HG03558 (cell line): ENCODE data around the gene GIT2.
"Not testable (repeated sequence)": the region's sequence is repeated elsewhere in the genome, so short reads cannot be mapped to it uniquely, and the experiment has no call there.

ENCODE experiments used
- ATAC-seq: cut with Tn5 transposase; IDR thresholded peaks from one replicate; pipeline ENCODE4 v1.9.1; 2021; ENCODE audit warnings: moderate number of reproducible peaks; ENCODE audit not compliant: unreplicated experiment; ENCODE audit errors: extremely low read depth

GIT2 gene

GRCh38 chr12:110005319-110005973 lies 9.3 kb upstream of the GIT2 start:
- no peak for ATAC-seq

GRCh38 chr12:110004598-110004997 lies 8.4 kb upstream of the GIT2 start:
- peak; percentile 47 for ATAC-seq

GRCh38 chr12:110002676-110003515 lies 6.7 kb upstream of the GIT2 start:
- ATAC-seq, result no peak

- ATAC-seq, result no peak
These were observed 5.4 kb upstream of the GIT2 start for GRCh38 chr12:110001596-110001995.

- ATAC-seq, result no peak
These were observed 3.9 kb upstream of the GIT2 start for GRCh38 chr12:109999983-110000505.

- no peak for ATAC-seq
These were observed 3.4 kb upstream of the GIT2 start for GRCh38 chr12:109999649-109999971.

GRCh38 chr12:109998904-109999648 lies 2.9 kb upstream of the GIT2 start, which contains the start of gene ANKRD13A:
TSS of gene ANKRD13A (plus strand) at chr12:109999430. CDS start at chr12:109999689, 259 bp downstream.
- no peak for ATAC-seq

- no peak for ATAC-seq
These were observed 2.2 kb upstream of the GIT2 start for GRCh38 chr12:109998241-109998903.

GRCh38 chr12:109997393-109997792 lies 1.2 kb upstream of the GIT2 start:
- no peak for ATAC-seq

- ATAC-seq, result no peak
These were observed 300 bp upstream of the GIT2 start for GRCh38 chr12:109996483-109996853.

GRCh38 chr12:109995361-109995685 lies 845 bp downstream of the GIT2 start:
- no peak for ATAC-seq

GRCh38 chr12:109994401-109995175 lies 1.6 kb downstream of the GIT2 start:
- no peak for ATAC-seq

- no peak for ATAC-seq
These were observed 3.1 kb downstream of the GIT2 start for GRCh38 chr12:109993091-109993490.

- ATAC-seq, result no peak
These were observed 4.6 kb downstream of the GIT2 start for GRCh38 chr12:109991586-109991985.

- no peak for ATAC-seq
These were observed 6.8 kb downstream of the GIT2 start for GRCh38 chr12:109989380-109989779.

GRCh38 chr12:109988903-109989302 lies 7.3 kb downstream of the GIT2 start:
- ATAC-seq, result no peak

- ATAC-seq, result no peak
These were observed 7.9 kb downstream of the GIT2 start for GRCh38 chr12:109988274-109988673.

GRCh38 chr12:109987615-109988014 lies 8.6 kb downstream of the GIT2 start:
- ATAC-seq, result no peak

- ATAC-seq, result not testable (repeated sequence)
These were observed 9.9 kb downstream of the GIT2 start for GRCh38 chr12:109986236-109986635.
